Measurements from ENCODE around the gene ERVMER34-1. TPM values are rescaled to one million over a fixed set of nuclear protein-coding genes. Genes with fewer than 3 reads are reported as not detected.

The ERVMER34-1 gene
- total and polyA plus RNA-seq, 12 donors, result 1.3 to 10.2 (median 3.6) TPM

- Histone ChIP-seq H3K27me3 (no peaks in the 10 kb centered on the region), H3K27ac (peak overlapping the region in 4 of 10 donors; percentile 12 to 96 (median 55)), H3K9me3 (no peaks in the 10 kb centered on the region), H3K36me3 (peaks cover 0 to 64% (median 10%) of the 10 kb centered on the region in 9 donors), H3K4me3 (peak overlapping the region in 1 of 10 donors; percentile 84), H3K4me1 (peaks cover 0 to 41% (median 29%) of the 10 kb centered on the region in 9 donors)
- 90 to 92% methylated on average over 7 of the region's 7 CpGs for WGBS, 2 donors
- ATAC-seq (no peak), DNase-seq (no peak)
- TF ChIP-seq CTCF (IDR thresholded peaks at IDR 0.05), result no peak
- intact Hi-C loops (cut with DNase I), result loop anchor here in 4 of 10 donors (10.0 kb wide), 3 partner anchors 149 to 269 kb away; partner anchors contain the start of gene RASL11B (in 2 of the 4)
These were observed 35.8 kb downstream of the ERVMER34-1 start for GRCh38 chr4:52715255-52715897.

- intact Hi-C loops (cut with DNase I), result loop anchor here in 8 of 10 donors (5.0 to 10.0 kb wide), 10 partner anchors 52 to 270 kb away; partner anchors contain the start of genes RASL11B (in 5 of the 8) and USP46 (in 3 of the 8)
- no peaks in the 10 kb centered on the region for H3K27me3 ChIP-seq
- no peak for TF ChIP-seq CTCF (IDR thresholded peaks at IDR 0.05)
- H3K4me3 ChIP-seq, result peak overlapping the region in 5 of 10 donors; percentile 81 to 97 (median 84)
- H3K9me3 ChIP-seq, result no peaks in the 10 kb centered on the region
- H3K27ac ChIP-seq, result peak overlapping the region in 6 of 10 donors; percentile 14 to 100 (median 96)
- H3K4me1 ChIP-seq, result peaks cover 0 to 41% (median 29%) of the 10 kb centered on the region in 9 donors
- DNase-seq, result no peak
- H3K36me3 ChIP-seq, result peaks cover 0 to 58% (median 10%) of the 10 kb centered on the region in 9 donors
- 75 to 76% methylated on average over 4 of the region's 4 CpGs for WGBS, 2 donors
- ATAC-seq, result no peak
These were observed 36.5 kb downstream of the ERVMER34-1 start for GRCh38 chr4:52714597-52715254.

DNA sequence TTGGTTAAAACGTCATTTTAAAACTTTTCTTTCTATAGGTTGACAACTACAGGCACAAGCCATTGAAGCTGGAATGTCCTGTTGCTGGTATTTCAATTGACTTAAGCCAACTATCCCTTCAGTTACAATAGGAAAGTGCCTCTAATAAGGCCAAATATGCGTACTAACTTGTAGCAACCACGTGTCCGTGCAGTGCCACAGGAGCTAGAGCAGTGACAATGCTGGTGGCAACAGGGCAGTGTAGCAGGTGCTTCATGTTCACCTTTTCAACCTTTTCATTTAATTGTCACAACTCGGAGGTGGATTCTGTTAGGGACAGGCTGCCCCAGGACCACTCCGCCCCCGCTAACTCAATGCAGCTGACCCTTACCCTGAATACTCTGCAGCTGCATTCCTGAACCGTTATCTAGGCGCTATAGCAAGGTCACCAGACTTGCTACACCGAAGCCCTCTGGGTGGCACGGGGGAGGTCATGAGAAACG, 37.7 kb downstream of the ERVMER34-1 start:
- ATAC-seq (peak in 1 of 8 donors; percentile 15), DNase-seq (no peak)
- H3K36me3 ChIP-seq, result peaks cover 0 to 50% (median 6%) of the 10 kb centered on the region in 9 donors
- TF ChIP-seq CTCF (IDR thresholded peaks at IDR 0.05), result no peak
- no peaks in the 10 kb centered on the region for H3K27me3 ChIP-seq
- no peaks in the 10 kb centered on the region for H3K9me3 ChIP-seq
- 36 to 57% methylated on average over 12 of the region's 12 CpGs for WGBS, 2 donors
- peaks cover 0 to 41% (median 29%) of the 10 kb centered on the region in 9 donors for H3K4me1 ChIP-seq
- peak overlapping the region; percentile 77 to 97 (median 88) for H3K4me3 ChIP-seq
- intact Hi-C loops (cut with DNase I), result loop anchor here in 8 of 10 donors (2.0 to 10.0 kb wide), 11 partner anchors 51 to 271 kb away; partner anchors contain the start of genes RASL11B (in 5 of the 8) and USP46 (in 4 of the 8)
- peak overlapping the region; percentile 91 to 100 (median 96) for H3K27ac ChIP-seq
